HEK293T (cell line): ENCODE data around the gene LMAN2L.

Experiments
- CTCF ChIA-PET: fragments of 350-600 bp; formaldehyde crosslinking; extraction: SDS; loops from one replicate; lab custom pipeline; 2021; ENCODE audit warnings: antibody characterized with exemption, inconsistent platforms; lab: Yijun Ruan, JAX
- POLR2A ChIA-PET: fragments of 350-600 bp; formaldehyde crosslinking; extraction: SDS; loops from one replicate; lab custom pipeline; 2020; ENCODE audit warnings: antibody characterized with exemption, inconsistent platforms; lab: Yijun Ruan, JAX
- DNase-seq: peaks from one replicate; pipeline ENCODE4 v3.0.0; 2012; ENCODE audit warnings: mixed read lengths; ENCODE audit errors: extremely low spot score
- ARNT ChIP-seq: fragments of 450-650 bp; IDR thresholded peaks from 2 replicates; pipeline ENCODE4 v1.6.1; 2017; ENCODE audit warnings: mild to moderate bottlenecking
- BHLHE40 ChIP-seq: fragments of 450-650 bp; IDR thresholded peaks from 2 replicates; pipeline ENCODE4 v1.6.1; 2016; ENCODE audit warnings: mild to moderate bottlenecking, moderate library complexity, borderline replicate concordance
- CTBP1 ChIP-seq: fragments of 450-650 bp; IDR thresholded peaks from 2 replicates; pipeline ENCODE4 v1.6.1; 2016; ENCODE audit warnings: borderline replicate concordance
- ELF4 ChIP-seq: fragments of 450-650 bp; IDR thresholded peaks from 2 replicates; pipeline ENCODE4 v1.6.1; 2017; ENCODE audit warnings: antibody characterized with exemption
- FOXA1 ChIP-seq: fragments of 450-650 bp; IDR thresholded peaks from 2 replicates; pipeline ENCODE4 v1.6.1; 2016; ENCODE audit warnings: mild to moderate bottlenecking
- FOXK2 ChIP-seq: fragments of 450-650 bp; IDR thresholded peaks from 2 replicates; pipeline ENCODE4 v1.6.1; 2016; ENCODE audit warnings: mild to moderate bottlenecking
- FOXM1 ChIP-seq: fragments of 450-650 bp; IDR thresholded peaks from 2 replicates; pipeline ENCODE4 v1.6.1; 2017; ENCODE audit warnings: mild to moderate bottlenecking, borderline replicate concordance
- HDGF ChIP-seq: fragments of 450-650 bp; IDR thresholded peaks from 2 replicates; pipeline ENCODE4 v1.6.1; 2017; ENCODE audit warnings: antibody characterized with exemption, borderline replicate concordance
- L3MBTL2 ChIP-seq: fragments of 450-650 bp; conservative IDR thresholded peaks from 2 replicates; pipeline ENCODE4 v1.6.1; 2016; ENCODE audit warnings: mild to moderate bottlenecking
- LEF1 ChIP-seq: fragments of 450-650 bp; IDR thresholded peaks from 2 replicates; pipeline ENCODE4 v1.6.1; 2017; ENCODE audit warnings: mild to moderate bottlenecking, borderline replicate concordance
- NFRKB ChIP-seq: fragments of 450-650 bp; IDR thresholded peaks from 2 replicates; pipeline ENCODE4 v1.6.1; 2016; ENCODE audit warnings: mild to moderate bottlenecking, moderate library complexity
- SP1 ChIP-seq: fragments of 450-650 bp; IDR thresholded peaks from 2 replicates; pipeline ENCODE4 v1.6.1; 2017
- SUZ12 ChIP-seq: fragments of 450-650 bp; IDR thresholded peaks from 2 replicates; pipeline ENCODE4 v1.6.1; 2016; ENCODE audit warnings: mild to moderate bottlenecking
- TARDBP ChIP-seq: fragments of 450-650 bp; IDR thresholded peaks from 2 replicates; pipeline ENCODE4 v1.6.1; 2016
- ZNF384 ChIP-seq: fragments of 450-650 bp; IDR thresholded peaks from 2 replicates; pipeline ENCODE4 v1.6.1; 2016
- TF ChIP-seq, protein P1 (sequence below): fragments of 450-650 bp; IDR thresholded peaks from 2 replicates; pipeline ENCODE4 v1.6.1; 2016

Gene LMAN2L

GRCh38 chr2:96769814-96770213, 29.9 kb upstream of the LMAN2L start:
- CTCF ChIA-PET: no interaction called here
- TF ChIP-seq ZNF384: no peak
- TF ChIP-seq, protein P1, sequence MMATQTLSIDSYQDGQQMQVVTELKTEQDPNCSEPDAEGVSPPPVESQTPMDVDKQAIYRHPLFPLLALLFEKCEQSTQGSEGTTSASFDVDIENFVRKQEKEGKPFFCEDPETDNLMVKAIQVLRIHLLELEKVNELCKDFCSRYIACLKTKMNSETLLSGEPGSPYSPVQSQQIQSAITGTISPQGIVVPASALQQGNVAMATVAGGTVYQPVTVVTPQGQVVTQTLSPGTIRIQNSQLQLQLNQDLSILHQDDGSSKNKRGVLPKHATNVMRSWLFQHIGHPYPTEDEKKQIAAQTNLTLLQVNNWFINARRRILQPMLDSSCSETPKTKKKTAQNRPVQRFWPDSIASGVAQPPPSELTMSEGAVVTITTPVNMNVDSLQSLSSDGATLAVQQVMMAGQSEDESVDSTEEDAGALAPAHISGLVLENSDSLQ: peak; percentile 14; the same call in 1 of the 2 replicates
- POLR2A ChIA-PET: interaction anchor here (1.0 kb wide), 1 partner anchor 9 kb away, joined by 4 read pairs; the partner anchor contains the start of gene CNNM4
- no peak for DNase-seq

- TF ChIP-seq TARDBP (no peak), SP1 (no peak), SUZ12 (no peak), L3MBTL2 (no peak), ARNT (no peak), ELF4 (no peak)
- TF ChIP-seq, protein P1: no peak
- no peak for DNase-seq
- POLR2A ChIA-PET: interaction anchor here (0.7 to 1.8 kb wide), 3 partner anchors 10 to 48 kb away, joined by 3 to 5 read pairs (median 3); partner anchors contain the start of gene CNNM3
- CTCF ChIA-PET: interaction anchor here (0.8 kb wide), 1 partner anchor 16 kb away, joined by 3 read pairs; no protein-coding TSS in a partner anchor
Measured at GRCh38 chr2:96768083-96768561, 28.3 kb upstream of the LMAN2L start.

DNA sequence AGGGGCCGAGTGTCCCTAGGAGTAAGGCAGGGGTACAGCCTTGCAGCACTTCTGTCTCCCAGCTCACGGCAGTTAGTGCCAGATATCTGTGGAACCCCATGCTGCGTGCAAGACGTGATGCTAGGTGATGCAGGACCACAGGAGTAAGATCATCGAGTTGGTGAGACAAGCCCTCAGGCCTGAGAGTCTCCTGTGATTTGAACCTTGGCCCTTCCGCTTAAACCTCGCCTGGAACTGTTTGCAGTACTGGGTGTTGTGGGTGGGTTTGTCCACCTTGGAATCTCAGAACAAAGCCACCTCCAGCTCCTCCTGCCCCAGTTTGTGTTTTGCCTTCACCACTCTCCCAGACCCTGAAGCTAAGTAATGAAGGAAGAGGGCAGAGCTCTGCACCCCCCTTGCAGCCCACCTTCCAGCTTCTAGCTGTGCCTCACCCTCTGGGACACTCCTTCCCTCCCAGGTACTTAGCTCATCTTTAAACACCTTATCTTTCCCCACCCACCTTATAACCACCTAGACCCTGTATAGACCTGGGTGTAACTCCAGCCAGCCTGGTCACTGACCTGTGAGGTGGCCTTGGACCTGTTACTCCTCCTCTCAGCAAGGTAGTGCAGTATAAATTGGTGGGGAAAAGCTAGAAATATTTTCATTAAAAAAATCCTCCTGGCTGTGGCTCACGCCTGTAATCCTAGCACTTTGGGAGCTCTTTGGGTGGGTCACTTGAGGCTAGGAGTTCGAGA, 27.4 kb upstream of the LMAN2L start:
- DNase-seq: no peak
- ChIA-PET CTCF (interaction anchor here (0.7 kb wide), 1 partner anchor 8 kb away, joined by 3 read pairs; no protein-coding TSS in a partner anchor), POLR2A (interaction anchor here (1.8 kb wide), 1 partner anchor 49 kb away, joined by 5 read pairs; the partner anchor contains the start of gene CNNM3)
- TF ChIP-seq SP1 (no peak), FOXK2 (no peak), FOXA1 (no peak), L3MBTL2 (no peak), SUZ12 (no peak)

DNA sequence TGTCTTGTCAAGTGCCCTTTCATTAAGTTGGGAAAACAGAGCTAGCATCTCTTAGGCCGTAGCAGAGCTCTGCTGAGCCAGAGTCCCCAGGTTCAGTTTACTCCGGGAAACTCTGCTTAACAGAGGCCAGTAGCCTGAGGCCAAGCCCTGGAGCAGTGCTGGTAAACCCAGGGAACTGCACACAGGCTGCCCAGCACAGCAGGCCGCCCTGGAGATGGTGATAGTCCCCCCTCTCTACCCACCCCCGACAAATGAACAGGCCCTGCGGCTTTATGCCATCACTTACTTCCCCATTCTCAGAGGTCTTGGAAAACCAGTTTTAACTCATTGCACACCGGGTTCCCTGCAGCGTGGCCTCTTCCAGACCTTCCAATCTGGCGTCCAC, 24.4 kb upstream of the LMAN2L start:
- ChIA-PET CTCF (interaction anchor here (0.6 to 4.7 kb wide), 13 partner anchors 11 to 69 kb away, joined by 3 to 29 read pairs (median 4); no protein-coding TSS in a partner anchor), POLR2A (interaction anchor here (0.7 to 1.2 kb wide), 2 partner anchors 52 to 70 kb away, joined by 3 read pairs; partner anchors contain the start of gene CNNM3)
- DNase-seq: no peak
- TF ChIP-seq ARNT: no peak
- no peak for TF ChIP-seq CTBP1
- TF ChIP-seq FOXK2: no peak
- TF ChIP-seq FOXM1: no peak
- no peak for TF ChIP-seq LEF1
- TF ChIP-seq SP1: no peak
- no peak for TF ChIP-seq ZNF384
- no peak for TF ChIP-seq FOXA1
- TF ChIP-seq ELF4: no peak
- no peak for TF ChIP-seq TARDBP
- no peak for TF ChIP-seq HDGF
- TF ChIP-seq BHLHE40: no peak

GRCh38 chr2:96763511-96764252, 23.8 kb upstream of the LMAN2L start:
- POLR2A ChIA-PET: interaction anchor here (0.7 to 2.1 kb wide), 7 partner anchors 10 to 125 kb away, joined by 3 to 15 read pairs (median 3); partner anchors contain the start of genes CNNM3 and KANSL3
- peak; percentile 51 for DNase-seq
- CTCF ChIA-PET: interaction anchor here (0.6 to 4.7 kb wide), 25 partner anchors 11 to 230 kb away, joined by 3 to 29 read pairs (median 4); partner anchors contain the start of gene CNNM3
- TF ChIP-seq FOXA1 (no peak), ELF4 (no peak), L3MBTL2 (no peak)

- DNase-seq: no peak
- TF ChIP-seq, protein P1: no peak
- TF ChIP-seq BHLHE40: no peak
- TF ChIP-seq ZNF384: no peak
- no peak for TF ChIP-seq NFRKB
- POLR2A ChIA-PET: interaction anchor here (0.6 to 2.1 kb wide), 7 partner anchors 11 to 124 kb away, joined by 3 to 15 read pairs (median 3); partner anchors contain the start of genes CNNM3 and KANSL3
- CTCF ChIA-PET: interaction anchor here (0.6 to 4.7 kb wide), 20 partner anchors 12 to 229 kb away, joined by 3 to 29 read pairs (median 4); partner anchors contain the start of gene CNNM3
Measured at GRCh38 chr2:96762529-96763311, 22.9 kb upstream of the LMAN2L start.
